ENCODE results near the gene LSP1.

The LSP1 gene

DNA sequence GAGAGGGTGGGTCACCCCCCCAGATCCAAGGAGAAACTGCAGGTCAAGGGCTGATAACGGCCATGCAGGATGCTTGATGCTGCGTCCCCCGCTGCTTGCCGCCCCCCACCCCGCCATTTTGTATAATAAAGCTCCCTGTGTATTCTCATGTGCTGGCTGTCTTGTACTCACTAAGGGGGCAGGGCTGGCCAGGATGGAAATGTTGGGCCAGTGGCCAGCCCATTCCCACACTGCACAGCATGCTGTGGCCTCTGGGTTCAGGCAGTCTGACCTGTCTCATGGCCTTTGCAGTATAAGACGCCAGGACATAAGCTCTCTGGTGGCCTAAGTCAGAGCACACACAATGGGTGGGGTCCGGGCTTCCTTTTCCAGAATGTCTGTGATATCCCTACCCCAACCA, 39.2 kb downstream of the LSP1 start:
- Mint-ChIP-seq H3K27ac (no peak overlapping the region), H3K9me3 (no peaks in the 10 kb centered on the region), H3K4me3 (no peak overlapping the region), H3K36me3 (peaks cover 2% of the 10 kb centered on the region), H3K4me1 (peaks cover 30% of the 10 kb centered on the region), H3K27me3 (no peaks in the 10 kb centered on the region)

DNA sequence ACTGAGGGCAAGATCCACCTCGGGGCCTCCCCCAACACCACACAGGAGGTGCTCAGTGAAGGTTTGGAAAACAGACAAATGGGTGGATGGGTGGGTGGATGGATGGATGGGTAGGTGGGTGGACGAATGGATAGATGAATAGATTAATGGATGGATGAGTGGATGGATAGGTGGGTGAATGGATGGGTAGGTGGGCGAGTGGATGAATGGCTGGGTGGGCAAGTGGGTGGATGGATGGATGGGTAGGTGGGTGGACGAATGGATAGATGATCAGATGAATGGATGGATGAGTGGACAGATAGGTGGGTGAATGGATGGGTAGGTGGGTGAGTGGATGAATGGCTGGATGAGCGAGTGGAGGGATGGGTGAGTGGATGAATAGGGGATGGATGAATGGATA, 39.7 kb downstream of the LSP1 start:
- Mint-ChIP-seq H3K36me3 (peaks cover 2% of the 10 kb centered on the region), H3K9me3 (no peaks in the 10 kb centered on the region), H3K27ac (no peak overlapping the region), H3K27me3 (no peaks in the 10 kb centered on the region), H3K4me3 (no peak overlapping the region), H3K4me1 (peaks cover 30% of the 10 kb centered on the region)

DNA sequence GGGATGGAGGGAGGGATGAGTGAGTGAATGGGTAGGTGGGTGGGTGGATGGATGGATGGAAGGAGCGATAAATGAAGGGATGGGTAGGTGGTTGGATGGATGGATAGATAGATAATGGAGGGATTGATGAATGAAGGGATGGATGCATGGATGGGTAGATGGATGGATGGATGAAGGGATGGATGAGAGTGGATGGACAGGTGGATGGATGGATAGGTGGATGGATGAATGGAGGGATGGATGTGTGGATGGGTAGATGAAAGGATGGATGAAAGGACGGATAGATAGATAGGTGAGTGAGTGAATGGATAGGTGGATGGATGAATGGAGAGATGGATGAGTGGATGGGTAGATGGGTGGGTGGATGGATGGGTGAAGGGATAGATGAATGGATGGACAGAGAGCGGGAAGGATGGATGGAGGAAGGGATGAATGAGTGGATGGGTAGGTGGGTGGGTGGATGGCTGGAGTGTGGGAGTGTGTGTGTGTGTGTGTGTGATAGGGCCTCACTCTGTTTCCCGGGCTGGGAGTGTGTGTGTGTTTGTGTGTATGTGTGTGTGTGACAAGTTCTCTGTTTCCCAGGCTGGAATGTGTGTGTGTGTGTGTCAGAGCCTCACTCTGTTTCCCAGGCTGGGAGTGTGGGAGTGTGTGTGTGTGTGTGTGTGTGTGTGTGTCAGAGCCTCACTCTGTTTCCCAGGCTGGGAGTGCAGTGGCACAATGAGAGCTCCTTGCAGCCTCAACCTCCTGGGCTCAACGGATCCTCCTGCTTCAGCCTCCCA, 40.9 kb downstream of the LSP1 start:
- Mint-ChIP-seq H3K27me3 (no peaks in the 10 kb centered on the region), H3K4me1 (peaks cover 24% of the 10 kb centered on the region), H3K36me3 (peaks cover 2% of the 10 kb centered on the region), H3K4me3 (no peak overlapping the region), H3K9me3 (no peaks in the 10 kb centered on the region), H3K27ac (peak overlapping the region; percentile 2)

DNA sequence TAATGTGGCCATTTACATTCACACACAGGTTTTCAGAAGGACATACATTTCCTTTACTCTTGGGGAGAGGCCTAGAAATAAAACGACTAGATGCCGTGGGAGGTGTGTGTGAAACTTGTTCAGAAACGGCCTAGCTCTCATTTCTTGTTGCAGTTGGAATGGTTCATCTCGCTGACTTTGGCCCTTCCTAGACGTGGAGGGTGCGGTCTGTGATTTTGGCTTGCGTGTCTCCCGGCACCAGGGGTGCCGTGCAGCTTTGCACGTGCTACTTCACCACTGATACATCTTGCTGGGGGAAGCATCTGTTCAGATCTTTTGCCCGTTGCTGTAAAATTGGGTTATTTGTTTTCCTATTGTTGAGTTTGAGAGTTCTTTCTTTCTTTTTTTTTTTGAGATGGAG, 41.9 kb downstream of the LSP1 start:
- H3K4me1 Mint-ChIP-seq: peaks cover 21% of the 10 kb centered on the region
- H3K9me3 Mint-ChIP-seq: no peaks in the 10 kb centered on the region
- H3K4me3 Mint-ChIP-seq: no peak overlapping the region
- H3K27me3 Mint-ChIP-seq: no peaks in the 10 kb centered on the region
- H3K36me3 Mint-ChIP-seq: peaks cover 2% of the 10 kb centered on the region
- no peak overlapping the region for H3K27ac Mint-ChIP-seq

DNA sequence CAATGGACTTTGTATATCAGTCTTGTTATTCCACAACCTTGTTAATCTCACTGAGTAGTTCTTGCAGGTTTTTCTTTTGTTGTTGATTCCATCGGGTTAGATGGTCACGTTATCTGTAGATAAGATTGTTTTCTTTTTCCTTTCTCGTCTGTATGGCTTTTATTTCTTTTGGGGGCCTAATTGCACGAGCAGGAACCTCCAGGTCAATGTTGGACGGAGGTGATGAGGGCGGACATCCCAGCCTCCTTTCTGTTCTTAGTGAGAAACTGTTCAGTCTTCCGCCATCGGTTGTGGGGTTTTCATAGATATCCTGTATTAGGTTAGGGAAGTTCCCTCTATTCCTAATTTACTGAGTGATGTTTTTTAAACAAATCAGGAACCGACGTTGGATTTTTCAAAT, 43.6 kb downstream of the LSP1 start:
- no peak overlapping the region for H3K4me3 Mint-ChIP-seq

DNA sequence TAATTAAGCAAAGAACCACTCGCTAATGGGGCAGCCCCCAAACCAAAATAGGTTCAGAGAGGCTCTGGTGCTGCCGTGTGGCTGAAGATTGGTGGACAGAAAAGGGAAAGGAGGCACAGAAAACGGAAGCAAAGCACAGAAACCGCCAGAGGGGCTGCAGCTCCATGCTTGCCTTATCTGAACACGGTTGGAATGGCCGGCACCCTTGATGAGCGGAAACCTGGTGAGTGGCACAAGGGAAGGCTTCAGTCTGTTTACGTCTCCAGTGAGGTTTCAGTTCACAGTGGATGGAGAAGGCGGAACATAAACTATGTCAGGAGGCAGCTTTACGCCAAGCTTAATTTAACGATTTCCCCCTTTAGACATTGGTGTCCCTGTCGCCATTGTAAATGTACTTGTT, 44.0 kb downstream of the LSP1 start:
- Mint-ChIP-seq H3K27me3 (no peaks in the 10 kb centered on the region), H3K4me3 (no peak overlapping the region), H3K36me3 (peaks cover 2% of the 10 kb centered on the region), H3K27ac (no peak overlapping the region), H3K4me1 (peaks cover 14% of the 10 kb centered on the region), H3K9me3 (no peaks in the 10 kb centered on the region)

More for the DNA sequence above, 43.6 kb downstream of the LSP1 start:
- H3K27me3 Mint-ChIP-seq: no peaks in the 10 kb centered on the region
- H3K27ac Mint-ChIP-seq: no peak overlapping the region
- peaks cover 16% of the 10 kb centered on the region for H3K4me1 Mint-ChIP-seq
- H3K36me3 Mint-ChIP-seq: peaks cover 2% of the 10 kb centered on the region
- no peaks in the 10 kb centered on the region for H3K9me3 Mint-ChIP-seq

DNA sequence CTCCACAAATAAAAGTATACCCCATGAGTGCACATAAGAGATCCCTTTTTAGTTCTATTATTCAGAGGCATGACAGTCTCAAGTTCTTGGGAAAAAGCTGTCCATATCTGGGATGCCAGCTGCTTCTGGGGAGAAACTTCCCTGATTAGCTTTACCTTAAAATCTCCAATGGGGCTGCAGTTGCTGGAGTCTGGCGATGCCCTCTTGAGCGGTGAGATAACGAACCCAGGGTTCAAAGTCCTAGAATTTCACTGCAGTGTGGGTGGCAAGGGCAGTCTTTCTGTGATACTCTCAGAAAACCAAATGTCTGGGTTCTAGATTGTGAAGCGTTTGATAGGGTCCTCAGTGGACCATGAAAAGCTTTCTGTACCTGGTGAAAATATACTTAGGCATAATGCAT, 46.2 kb downstream of the LSP1 start:
- no peaks in the 10 kb centered on the region for H3K4me1 Mint-ChIP-seq
- no peaks in the 10 kb centered on the region for H3K36me3 Mint-ChIP-seq
- H3K27me3 Mint-ChIP-seq: no peaks in the 10 kb centered on the region
- no peaks in the 10 kb centered on the region for H3K9me3 Mint-ChIP-seq
- H3K27ac Mint-ChIP-seq: no peak overlapping the region
- no peak overlapping the region for H3K4me3 Mint-ChIP-seq

DNA sequence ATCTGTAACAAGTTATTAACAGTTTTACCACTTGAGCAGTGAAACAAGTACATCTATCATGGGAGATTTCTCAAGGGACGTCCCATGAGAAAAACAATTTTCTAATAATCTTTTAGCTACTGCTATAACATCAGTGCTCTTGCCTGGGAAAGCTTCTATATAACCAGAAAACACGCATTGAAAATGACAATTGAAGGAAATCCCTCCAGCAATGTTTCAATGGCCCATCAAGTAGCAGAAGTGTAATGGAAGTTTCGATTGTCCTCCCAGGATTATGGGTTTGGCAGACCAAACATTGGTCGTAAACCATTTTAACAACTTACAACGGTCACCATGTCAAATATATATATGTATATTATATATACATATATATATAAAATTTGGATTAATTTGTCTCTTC, 46.8 kb downstream of the LSP1 start:
- H3K4me1 Mint-ChIP-seq: no peaks in the 10 kb centered on the region
- H3K9me3 Mint-ChIP-seq: no peaks in the 10 kb centered on the region
- no peak overlapping the region for H3K27ac Mint-ChIP-seq
- H3K4me3 Mint-ChIP-seq: no peak overlapping the region
- no peaks in the 10 kb centered on the region for H3K27me3 Mint-ChIP-seq
- H3K36me3 Mint-ChIP-seq: no peaks in the 10 kb centered on the region

DNA sequence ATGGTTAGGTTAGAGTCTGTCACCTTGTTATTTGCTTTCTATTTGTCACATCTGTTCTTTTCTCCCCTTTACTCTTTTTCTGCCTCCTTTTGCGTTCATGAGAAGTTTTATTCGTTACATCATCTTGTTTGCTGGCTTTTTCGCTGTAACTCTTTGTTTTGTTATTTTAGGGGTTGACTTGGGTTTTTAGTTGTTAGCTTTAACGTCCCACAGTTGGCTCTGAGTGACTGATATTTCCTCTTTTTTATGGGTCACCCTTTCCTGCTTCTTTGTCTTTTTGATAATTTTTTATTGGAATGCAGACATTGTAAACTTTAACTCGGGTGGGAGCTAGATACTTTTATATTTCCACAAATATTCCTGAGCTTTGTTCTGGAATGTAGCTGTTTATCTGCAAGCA, 53.3 kb downstream of the LSP1 start:
- H3K27ac Mint-ChIP-seq: no peak overlapping the region
- H3K4me3 Mint-ChIP-seq: no peak overlapping the region
- no peaks in the 10 kb centered on the region for H3K4me1 Mint-ChIP-seq
- H3K36me3 Mint-ChIP-seq: no peaks in the 10 kb centered on the region
- no peaks in the 10 kb centered on the region for H3K9me3 Mint-ChIP-seq
- H3K27me3 Mint-ChIP-seq: peaks cover 5% of the 10 kb centered on the region

DNA sequence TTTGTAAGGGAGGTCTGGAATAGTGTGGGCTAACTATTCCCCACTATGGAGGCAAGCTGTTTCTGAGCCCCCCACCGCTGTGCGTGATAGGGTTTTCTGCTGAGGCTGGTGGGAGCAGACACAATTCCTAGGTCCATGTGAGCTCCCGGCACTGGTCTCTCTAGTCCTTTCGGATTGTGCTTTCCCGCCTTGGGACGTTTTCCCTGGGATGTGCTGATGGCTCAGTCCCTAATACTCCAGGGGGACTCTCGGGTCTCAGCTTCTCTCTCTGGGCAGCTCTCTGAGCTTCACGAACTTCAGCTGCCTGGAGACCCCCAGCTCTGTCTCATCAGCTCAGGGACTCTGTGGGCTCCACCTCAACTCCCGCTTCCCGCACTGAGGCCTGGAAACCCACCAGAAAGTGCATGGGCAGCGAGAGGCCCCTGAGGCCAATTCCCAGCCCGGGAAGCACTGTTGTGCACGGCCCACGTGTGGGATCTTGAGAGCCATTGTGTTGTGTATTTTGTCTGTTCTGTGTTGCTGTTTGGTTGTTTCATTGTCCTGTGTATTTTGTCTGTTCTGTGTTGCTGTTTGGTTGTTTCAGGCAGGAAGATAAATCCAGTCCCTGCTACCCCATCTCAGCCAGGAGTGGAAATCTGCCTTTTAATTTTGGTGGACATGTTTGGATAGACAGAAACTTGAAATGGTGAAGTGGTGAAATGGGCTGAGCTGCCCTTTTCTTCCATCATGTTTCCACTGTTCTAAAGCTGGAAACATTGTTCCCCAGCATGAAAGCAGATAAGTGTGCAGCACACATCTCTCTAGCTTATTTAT, 53.9 kb downstream of the LSP1 start:
- H3K9me3 Mint-ChIP-seq: no peaks in the 10 kb centered on the region
- H3K36me3 Mint-ChIP-seq: no peaks in the 10 kb centered on the region
- H3K27ac Mint-ChIP-seq: no peak overlapping the region
- H3K4me3 Mint-ChIP-seq: no peak overlapping the region
- H3K27me3 Mint-ChIP-seq: peaks cover 5% of the 10 kb centered on the region
- H3K4me1 Mint-ChIP-seq: no peaks in the 10 kb centered on the region

DNA sequence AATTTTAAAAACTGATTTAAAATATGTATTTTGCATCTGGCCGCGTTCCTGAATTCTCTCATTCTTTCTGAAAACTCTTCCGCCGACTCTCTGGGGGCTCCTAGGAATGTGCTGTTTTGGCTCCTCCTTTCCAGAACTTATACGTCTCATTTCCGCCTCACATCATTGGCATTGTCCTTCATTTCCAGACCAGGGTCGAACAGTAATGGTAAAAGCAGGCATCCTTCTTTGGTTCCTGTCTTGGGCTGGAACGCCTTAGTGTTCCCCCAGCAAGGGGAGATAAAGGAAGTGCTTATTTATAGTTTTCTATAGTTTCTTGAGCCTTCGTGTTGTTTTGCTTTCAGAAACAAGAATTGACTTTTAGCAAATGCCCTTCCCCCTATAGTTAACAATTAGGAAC, 55.7 kb downstream of the LSP1 start:
- Mint-ChIP-seq H3K27ac (no peak overlapping the region), H3K9me3 (no peaks in the 10 kb centered on the region), H3K4me1 (no peaks in the 10 kb centered on the region), H3K27me3 (peaks cover 5% of the 10 kb centered on the region), H3K36me3 (no peaks in the 10 kb centered on the region), H3K4me3 (no peak overlapping the region)

DNA sequence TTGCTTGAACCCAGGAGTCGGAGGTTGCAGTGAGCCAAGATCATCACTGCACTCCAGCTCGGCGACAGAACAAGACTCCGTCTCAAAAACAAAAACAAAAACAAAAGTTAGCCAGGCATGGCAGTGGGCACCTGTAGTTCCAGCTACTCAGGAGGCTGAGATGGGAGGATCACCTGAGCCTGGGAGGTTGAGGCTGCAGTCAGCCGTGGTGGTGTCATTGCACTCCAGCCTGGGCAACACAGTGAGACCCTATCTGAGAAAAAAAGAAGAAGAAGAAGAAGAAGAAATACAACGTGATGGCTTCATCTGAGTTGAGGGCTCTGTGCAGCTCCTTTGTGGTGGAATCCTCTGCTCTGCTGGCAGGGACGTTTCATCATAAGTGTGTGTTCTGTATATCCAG, 56.6 kb downstream of the LSP1 start:
- H3K27ac Mint-ChIP-seq: no peak overlapping the region
- no peaks in the 10 kb centered on the region for H3K4me1 Mint-ChIP-seq
- H3K27me3 Mint-ChIP-seq: peaks cover 7% of the 10 kb centered on the region
- H3K36me3 Mint-ChIP-seq: no peaks in the 10 kb centered on the region
- H3K9me3 Mint-ChIP-seq: no peaks in the 10 kb centered on the region
- no peak overlapping the region for H3K4me3 Mint-ChIP-seq

DNA sequence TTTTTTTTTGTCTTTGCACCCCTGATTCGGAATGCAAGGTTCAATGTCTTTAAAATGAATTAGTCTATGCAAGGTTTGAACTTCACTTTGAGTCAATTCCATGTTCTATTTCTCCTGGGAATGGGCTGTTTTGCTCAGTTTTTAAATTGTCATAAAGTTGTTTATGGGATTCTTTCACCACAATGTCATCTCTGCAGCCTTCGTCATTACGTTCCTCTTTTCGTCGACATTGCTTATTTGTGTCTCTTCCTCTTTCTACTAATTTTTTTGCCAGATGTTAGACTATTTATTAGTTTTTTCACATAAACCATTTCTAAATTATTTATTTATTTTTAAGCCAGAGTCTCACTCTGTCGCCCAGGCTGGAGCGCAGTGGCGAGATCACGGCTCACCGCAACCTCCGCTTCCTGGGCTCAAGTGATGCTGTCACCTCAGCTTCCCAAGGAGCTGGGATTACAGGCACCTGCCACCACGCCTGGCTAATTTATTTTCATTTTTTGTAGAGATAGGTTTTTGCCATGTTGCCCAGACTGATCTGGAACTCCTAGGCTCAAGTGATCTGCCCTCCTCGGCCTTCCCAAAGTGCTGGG, 59.5 kb downstream of the LSP1 start:
- Mint-ChIP-seq H3K27ac (no peak overlapping the region), H3K27me3 (peaks cover 4% of the 10 kb centered on the region), H3K36me3 (no peaks in the 10 kb centered on the region), H3K4me1 (peaks cover 5% of the 10 kb centered on the region), H3K9me3 (no peaks in the 10 kb centered on the region), H3K4me3 (no peak overlapping the region)

DNA sequence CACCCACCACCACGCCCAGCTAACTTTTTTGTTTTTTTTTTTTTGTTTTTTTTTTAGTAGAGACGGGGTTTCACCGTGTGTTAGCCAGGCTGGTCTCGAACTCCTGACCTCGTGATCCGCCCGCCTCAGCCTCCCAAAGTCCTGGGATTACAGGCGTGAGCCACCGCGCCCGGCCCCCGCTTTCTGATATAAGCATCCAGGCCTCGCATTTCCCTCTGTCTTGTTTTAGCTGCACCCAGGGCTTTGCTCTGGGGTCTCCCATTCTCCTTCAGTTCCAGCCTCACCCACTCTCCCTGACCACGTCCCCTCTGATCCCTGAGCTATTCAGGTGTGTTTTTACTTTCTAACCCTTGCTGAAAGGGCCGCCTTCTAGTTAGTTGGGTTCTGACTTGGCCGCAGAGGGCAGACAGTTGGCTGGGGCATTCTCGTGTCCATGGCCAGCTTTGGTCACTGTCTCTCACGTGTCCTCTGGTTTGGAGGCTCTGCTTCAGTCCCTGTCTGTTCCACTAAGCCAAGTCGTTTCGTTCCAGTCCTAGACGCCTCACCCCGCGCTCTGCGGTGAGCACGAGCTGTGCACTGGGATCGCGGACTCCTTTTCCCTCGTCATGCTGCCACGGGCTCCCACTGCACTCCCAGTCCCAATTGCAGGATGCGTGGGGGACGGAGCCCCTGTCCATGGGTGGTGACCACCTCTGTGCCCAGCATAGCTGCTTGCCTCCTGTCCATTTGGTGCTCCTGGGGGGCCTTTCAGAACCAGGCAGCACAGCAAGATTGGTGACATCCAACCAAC, 60.6 kb downstream of the LSP1 start:
- no peaks in the 10 kb centered on the region for H3K9me3 Mint-ChIP-seq
- H3K36me3 Mint-ChIP-seq: no peaks in the 10 kb centered on the region
- H3K4me1 Mint-ChIP-seq: peaks cover 5% of the 10 kb centered on the region
- no peak overlapping the region for H3K4me3 Mint-ChIP-seq
- peak overlapping the region; percentile 52 for H3K27ac Mint-ChIP-seq
- H3K27me3 Mint-ChIP-seq: peaks cover 4% of the 10 kb centered on the region

DNA sequence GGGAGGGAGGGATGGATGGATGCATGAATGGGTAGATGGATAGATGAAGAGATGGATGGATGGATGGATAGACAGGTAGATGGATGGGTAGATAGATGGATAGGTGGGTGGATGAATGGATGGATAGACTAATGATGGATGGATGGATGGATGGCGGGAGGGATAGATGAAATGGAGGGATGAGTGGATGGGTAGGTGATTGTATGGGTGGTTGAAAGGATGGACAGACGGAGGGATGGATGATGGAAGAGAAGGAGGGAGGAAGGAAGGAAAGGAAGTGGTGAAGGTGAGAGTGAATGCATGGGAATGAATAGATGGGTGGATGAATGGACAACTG, 62.9 kb downstream of the LSP1 start:
- Mint-ChIP-seq H3K27me3 (peaks cover 2% of the 10 kb centered on the region), H3K36me3 (no peaks in the 10 kb centered on the region), H3K4me1 (peaks cover 5% of the 10 kb centered on the region), H3K27ac (peak overlapping the region; percentile 57), H3K4me3 (no peak overlapping the region), H3K9me3 (no peaks in the 10 kb centered on the region)

All from activated naive CD4-positive, alpha-beta T cell treated with anti-CD3 and anti-CD28 coated beads, Interleukin-2, amount 50 U/mL, for 24 hours (primary cell).